ENCODE measurements around the gene PRCD.

PRCD gene

DNA sequence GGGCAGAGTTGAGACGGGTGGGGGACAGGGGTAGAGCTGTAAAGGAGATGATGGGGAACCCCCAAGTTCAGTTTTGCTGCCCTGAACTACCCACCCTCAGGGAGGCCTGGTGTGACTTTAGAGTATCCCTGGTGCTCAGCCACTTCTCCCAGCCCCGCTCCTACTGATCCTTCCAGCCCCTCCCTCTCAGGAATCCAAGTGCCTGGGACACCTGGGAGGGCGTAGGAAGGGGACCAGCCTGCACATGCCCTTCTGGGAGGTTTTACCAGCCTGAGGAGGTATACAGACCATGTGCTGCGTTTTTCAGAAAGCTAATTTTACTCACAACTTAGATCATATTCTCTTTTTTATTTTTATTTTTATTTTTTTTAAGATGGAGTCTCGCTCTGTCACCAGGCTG lies 41.7 kb downstream of the PRCD start:
- no peak for FAIRE-seq
- TF ChIP-seq, protein P1, sequence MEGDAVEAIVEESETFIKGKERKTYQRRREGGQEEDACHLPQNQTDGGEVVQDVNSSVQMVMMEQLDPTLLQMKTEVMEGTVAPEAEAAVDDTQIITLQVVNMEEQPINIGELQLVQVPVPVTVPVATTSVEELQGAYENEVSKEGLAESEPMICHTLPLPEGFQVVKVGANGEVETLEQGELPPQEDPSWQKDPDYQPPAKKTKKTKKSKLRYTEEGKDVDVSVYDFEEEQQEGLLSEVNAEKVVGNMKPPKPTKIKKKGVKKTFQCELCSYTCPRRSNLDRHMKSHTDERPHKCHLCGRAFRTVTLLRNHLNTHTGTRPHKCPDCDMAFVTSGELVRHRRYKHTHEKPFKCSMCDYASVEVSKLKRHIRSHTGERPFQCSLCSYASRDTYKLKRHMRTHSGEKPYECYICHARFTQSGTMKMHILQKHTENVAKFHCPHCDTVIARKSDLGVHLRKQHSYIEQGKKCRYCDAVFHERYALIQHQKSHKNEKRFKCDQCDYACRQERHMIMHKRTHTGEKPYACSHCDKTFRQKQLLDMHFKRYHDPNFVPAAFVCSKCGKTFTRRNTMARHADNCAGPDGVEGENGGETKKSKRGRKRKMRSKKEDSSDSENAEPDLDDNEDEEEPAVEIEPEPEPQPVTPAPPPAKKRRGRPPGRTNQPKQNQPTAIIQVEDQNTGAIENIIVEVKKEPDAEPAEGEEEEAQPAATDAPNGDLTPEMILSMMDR (IDR thresholded peaks at IDR 0.05; ENCODE audit: insufficient read depth, missing control alignments): no peak

DNA sequence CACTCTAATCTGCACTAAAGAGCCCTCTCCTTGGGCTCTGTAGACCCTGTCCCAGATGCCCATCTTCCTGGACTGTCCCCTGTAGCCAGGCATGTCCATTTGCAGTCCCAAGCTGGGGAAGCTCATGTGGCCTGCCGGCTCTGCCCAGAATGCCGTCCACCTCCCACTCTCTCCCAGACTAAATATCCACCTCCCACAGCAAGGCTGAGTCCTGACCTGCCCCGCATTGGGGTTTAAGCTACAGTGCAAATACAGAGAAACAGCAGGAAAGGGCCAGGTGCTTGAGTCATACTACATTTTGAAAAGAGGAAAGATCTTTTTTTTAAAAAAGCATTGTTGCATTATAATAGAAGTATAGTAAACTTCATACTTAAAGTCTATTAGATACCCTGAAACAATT lies 42.8 kb downstream of the PRCD start:
- no peak for DNase-seq (ENCODE audit: insufficient read length, low spot score)
- no peak for FAIRE-seq
- TF ChIP-seq, protein P1 (IDR thresholded peaks at IDR 0.05; ENCODE audit: insufficient read depth, missing control alignments): no peak

More for the DNA sequence above, 41.7 kb downstream of the PRCD start:
- DNase-seq (ENCODE audit: insufficient read length, low spot score): no peak

DNA sequence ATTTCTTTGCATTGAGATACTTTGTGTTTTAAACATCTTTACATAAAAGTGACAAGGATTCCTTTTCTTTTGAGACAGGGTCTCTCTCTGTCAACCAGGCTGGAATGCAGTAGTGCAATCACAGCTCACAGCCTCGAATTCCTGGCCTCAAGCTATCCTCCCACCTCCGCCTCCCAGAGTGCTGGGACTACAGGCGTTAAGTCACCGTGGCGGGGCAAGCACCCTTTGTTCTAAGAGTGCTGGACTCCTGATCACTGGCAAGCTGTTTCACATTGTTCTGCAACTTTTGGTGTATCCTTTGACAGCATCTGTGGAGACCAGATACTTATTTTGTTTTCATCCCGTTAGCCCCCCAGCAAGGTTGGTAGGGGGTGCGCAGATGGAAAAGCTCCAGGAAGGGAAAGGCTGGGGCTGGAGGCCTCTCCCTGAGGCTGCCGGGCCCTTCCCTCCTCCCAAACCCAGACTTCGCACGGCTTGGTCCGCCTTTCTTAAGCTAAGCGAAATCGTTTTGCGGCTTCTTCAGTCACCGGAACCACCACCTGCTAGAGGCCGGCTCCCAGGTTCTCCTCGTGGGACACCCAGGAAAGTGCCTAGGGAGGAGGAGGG lies 44.7 kb downstream of the PRCD start:
- no peak for DNase-seq (ENCODE audit: insufficient read length, low spot score)
- no peak for FAIRE-seq
- TF ChIP-seq, protein P1 (IDR thresholded peaks at IDR 0.05; ENCODE audit: insufficient read depth, missing control alignments): no peak

DNA sequence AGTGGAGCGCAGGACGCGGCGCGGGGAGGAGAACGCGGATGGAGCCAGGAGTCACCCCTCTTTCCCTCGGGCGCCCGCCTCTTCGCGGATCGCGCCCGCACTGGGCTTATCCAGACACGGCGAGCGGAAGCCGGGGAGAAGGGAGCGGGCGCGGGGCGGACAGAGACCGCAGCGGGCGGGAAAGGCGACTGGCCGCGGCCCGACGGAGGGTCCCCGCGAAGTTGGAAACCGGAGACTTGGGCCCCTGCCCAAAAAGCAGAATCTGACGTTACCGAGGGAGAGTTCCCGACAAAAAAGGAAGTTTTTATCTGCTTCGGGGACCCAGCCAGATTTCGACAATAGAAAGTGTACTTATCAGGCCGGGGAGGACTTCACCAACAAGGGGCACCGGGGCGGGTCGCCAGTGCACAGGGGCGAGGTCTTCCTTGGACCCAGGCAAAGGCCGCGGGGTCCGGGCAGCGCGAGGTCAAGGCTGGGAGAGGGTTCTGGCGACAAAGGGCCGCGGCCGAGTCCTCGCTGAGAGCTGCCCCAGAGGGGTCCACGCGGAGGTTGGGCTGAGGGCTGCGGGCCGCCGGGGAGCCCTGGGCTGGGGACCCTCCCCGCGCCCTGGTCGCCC lies 45.3 kb downstream of the PRCD start:
- TF ChIP-seq, protein P1 (IDR thresholded peaks at IDR 0.05; ENCODE audit: insufficient read depth, missing control alignments): no peak
- no peak for FAIRE-seq

DNA sequence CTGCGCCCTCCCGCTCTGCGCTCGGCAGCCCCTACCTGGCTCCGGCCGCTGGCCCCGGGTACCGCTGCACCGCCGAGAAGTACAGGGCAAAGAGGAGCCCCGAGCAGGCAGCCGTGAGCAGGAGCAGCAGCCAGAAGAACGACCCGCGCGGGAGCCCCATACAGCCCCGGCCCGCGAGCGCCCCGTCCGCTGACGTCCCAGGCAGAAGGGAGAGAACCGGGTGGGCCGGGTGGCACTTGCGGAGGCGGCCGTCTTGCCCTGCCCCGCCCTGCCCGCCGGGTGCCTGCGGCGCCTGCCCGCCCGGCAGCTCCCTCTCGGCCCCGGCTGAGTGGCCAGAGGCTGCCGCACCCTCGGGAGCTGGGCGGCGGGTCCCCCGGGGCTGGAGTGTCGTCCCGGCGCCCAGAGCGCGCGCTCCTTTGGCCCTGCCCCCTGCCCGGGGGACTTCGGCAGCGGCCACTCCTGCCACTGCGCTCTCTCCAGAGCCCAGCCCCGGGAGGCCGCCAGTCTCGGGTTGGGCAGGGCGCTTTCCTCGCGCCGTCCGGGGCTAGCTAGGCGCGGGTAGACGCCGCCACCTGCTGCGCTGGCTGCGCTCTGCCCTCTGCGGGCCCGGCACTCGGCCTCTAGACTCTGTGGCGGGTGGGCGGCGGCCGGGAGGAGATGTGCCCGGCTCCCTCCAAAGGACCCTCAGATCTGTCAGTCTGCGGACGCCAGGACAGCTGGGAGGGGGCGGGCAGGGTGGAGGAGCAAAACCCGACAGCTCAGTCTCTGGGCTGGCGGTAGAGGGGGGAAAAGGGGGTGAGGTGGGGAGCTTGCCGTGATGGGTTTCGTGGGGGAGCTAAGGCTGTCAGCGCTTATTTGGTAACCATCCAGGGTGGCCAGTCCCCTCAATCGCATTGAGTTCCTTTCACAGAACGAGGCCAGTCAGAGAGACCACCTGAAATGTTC lies 46.1 kb downstream of the PRCD start, which contains the start of gene ST6GALNAC2:
ST6GALNAC2 (minus strand) TSS at position 212 of the 945 bp plus-strand sequence; CDS start at position 160, 52 bp downstream.
- no peak for FAIRE-seq

More for the DNA sequence above, 45.3 kb downstream of the PRCD start:
- no peak for DNase-seq (ENCODE audit: insufficient read length, low spot score)

DNA sequence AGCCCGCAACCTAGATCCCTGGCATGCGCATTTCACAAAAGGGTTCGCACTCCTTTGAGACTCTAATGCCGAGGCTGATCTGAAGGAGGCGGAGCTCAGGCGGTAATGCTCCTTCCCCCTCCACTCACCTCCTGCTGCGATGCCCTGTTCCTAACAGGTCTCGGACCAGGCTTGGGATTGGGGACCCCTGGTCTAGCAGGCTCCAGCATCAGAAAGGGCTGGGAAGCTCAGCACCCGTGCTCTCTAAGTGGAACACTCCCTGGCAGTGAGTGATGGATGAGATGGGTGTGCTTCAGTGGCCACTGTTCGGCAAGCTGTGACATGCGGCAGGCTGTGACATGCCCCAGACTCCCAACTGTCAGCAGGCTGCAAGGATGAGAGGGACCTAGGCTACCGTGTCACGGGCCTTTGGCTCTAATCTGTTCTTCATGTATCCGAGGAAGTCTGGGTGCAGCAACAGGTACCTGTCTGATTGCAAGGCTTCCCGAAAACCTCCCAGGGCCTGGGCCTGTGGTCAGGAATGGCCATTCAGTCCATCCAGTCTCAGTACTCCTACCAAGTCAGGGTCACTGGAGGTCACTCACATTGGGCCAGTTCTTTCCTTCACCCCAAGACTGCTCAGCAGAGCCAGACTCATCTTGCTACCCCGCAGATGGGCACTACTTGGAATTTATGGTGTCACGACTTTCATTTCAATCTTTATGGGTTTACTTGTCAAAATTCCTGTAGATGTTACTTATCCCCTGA lies 47.1 kb downstream of the PRCD start:
- FAIRE-seq: no peak
- TF ChIP-seq, protein P1 (IDR thresholded peaks at IDR 0.05; ENCODE audit: insufficient read depth, missing control alignments): no peak
- no peak for DNase-seq (ENCODE audit: insufficient read length, low spot score)

More for the DNA sequence above, 46.1 kb downstream of the PRCD start, which contains the start of gene ST6GALNAC2:
- DNase-seq (ENCODE audit: insufficient read length, low spot score): no peak
- TF ChIP-seq, protein P1 (IDR thresholded peaks at IDR 0.05; ENCODE audit: insufficient read depth, missing control alignments): peak; percentile 49

Data from D721Med (cell line).